SK-N-SH (cell line): ENCODE data around the gene RGPD4. TPM values are rescaled to one million over a fixed set of nuclear protein-coding genes. Genes with fewer than 3 reads are reported as not detected.

Source experiments
- CTCF ChIA-PET: fragments of 300-600, 350-600 bp; formaldehyde crosslinking; extraction: SDS; loops from one replicate; lab custom pipeline; 2021; lab: Yijun Ruan, JAX
- POLR2A ChIA-PET: fragments of 350-600 bp; sonication (Branson Sonifier 250); formaldehyde crosslinking; extraction: SDS; loops from one replicate; lab custom pipeline; 2020; ENCODE audit warnings: antibody characterized with exemption, inconsistent platforms; lab: Yijun Ruan, JAX
- DNase-seq: peaks from one replicate; pipeline ENCODE4 v3.0.0; 2012
- H2AFZ ChIP-seq: fragments of 200-600 bp; sonication (generic); 2 replicates; pipeline ENCODE4 v1.8.1; 2016; ENCODE audit warnings: antibody characterized with exemption, mild to moderate bottlenecking, low read depth
- H3F3A ChIP-seq: fragments of 200-600 bp; sonication (generic); replicated peaks from 2 replicates; pipeline ENCODE3; 2016; ENCODE audit warnings: antibody characterized with exemption, mild to moderate bottlenecking; ENCODE audit not compliant: insufficient read depth
- H3K27ac ChIP-seq, 2 experiments: fragments of 200-500 bp in 1 of 2; fragments of 200-600 bp in 1 of 2; sonication (Bioruptor generic) in 1 of 2; sonication (generic), shearing (Covaris generic) in 1 of 2; 2 replicates each; pipeline versions ENCODE4 v1.5.1 to v1.6.1; 2014 to 2016; ENCODE audit warnings: low read depth in 2 of 2, inconsistent platforms in 1 of 2, low read length in 1 of 2, mild to moderate bottlenecking in 1 of 2, mixed read lengths in 1 of 2
- H3K27me3 ChIP-seq: fragments of 200-600 bp; sonication (generic), shearing (Covaris generic); 2 replicates; pipeline ENCODE4 v1.6.1; 2016; ENCODE audit warnings: mixed run types; ENCODE audit not compliant: insufficient read depth
- H3K36me3 ChIP-seq, 2 experiments: fragments of 200-500 bp in 1 of 2; fragments of 200-600 bp in 1 of 2; sonication (Bioruptor generic) in 1 of 2; sonication (generic) in 1 of 2; replicated peaks in 1 of 2; 2 replicates each; pipeline versions ENCODE3 to v1.5.1; 2014 to 2016; ENCODE audit warnings: low read length in 1 of 2, mild to moderate bottlenecking in 1 of 2; ENCODE audit not compliant: insufficient read depth in 2 of 2, control insufficient read depth in 1 of 2
- H3K4me1 ChIP-seq, 2 experiments: fragments of 200-500 bp in 1 of 2; fragments of 200-600 bp in 1 of 2; sonication (Bioruptor generic) in 1 of 2; sonication (generic), shearing (Covaris generic) in 1 of 2; 2 replicates each; pipeline versions ENCODE4 v1.5.1 to v1.6.1; 2014 to 2016; ENCODE audit warnings: low read depth in 1 of 2, low read length in 1 of 2, mixed run types in 1 of 2; ENCODE audit not compliant: insufficient read depth in 2 of 2, control insufficient read depth in 1 of 2
- H3K4me2 ChIP-seq: fragments of 200-600 bp; sonication (generic), shearing (Covaris generic); 2 replicates; pipeline ENCODE4 v1.6.1; 2017; ENCODE audit warnings: mixed run types
- H3K4me3 ChIP-seq, 2 experiments: fragments of 200-500 bp in 1 of 2; fragments of 200-600 bp in 1 of 2; sonication (Bioruptor generic) in 1 of 2; sonication (generic), shearing (Covaris generic) in 1 of 2; 2 replicates each; pipeline versions ENCODE4 v1.5.1 to v1.8.1; 2014 to 2016; ENCODE audit warnings: low read depth in 2 of 2, inconsistent platforms in 1 of 2, low read length in 1 of 2, mild to moderate bottlenecking in 1 of 2, mixed read lengths in 1 of 2, moderate library complexity in 1 of 2
- H3K79me2 ChIP-seq: fragments of 200-600 bp; sonication (generic); 2 replicates; pipeline ENCODE4 v1.8.1; 2017; ENCODE audit warnings: mild to moderate bottlenecking; ENCODE audit not compliant: insufficient read depth
- H3K9ac ChIP-seq: fragments of 200-600 bp; sonication (generic); 2 replicates; pipeline ENCODE4 v1.6.1; 2017; ENCODE audit warnings: mixed run types
- H3K9me2 ChIP-seq: fragments of 200-600 bp; sonication (generic); 2 replicates; pipeline ENCODE4 v1.6.1; 2017; ENCODE audit warnings: mixed run types
- H3K9me3 ChIP-seq: fragments of 200-600 bp; sonication (generic); 2 replicates; pipeline ENCODE4 v1.6.1; 2017; ENCODE audit warnings: mixed run types, mild to moderate bottlenecking, moderate library complexity
- H4K20me1 ChIP-seq: fragments of 200-600 bp; sonication (generic); 2 replicates; pipeline ENCODE4 v1.6.1; 2017; ENCODE audit warnings: mild to moderate bottlenecking, mixed run types; ENCODE audit not compliant: insufficient read depth
- CTCF ChIP-seq: fragments of 200-600 bp; sonication (generic); IDR thresholded peaks from 2 replicates; pipeline ENCODE4 v1.6.1; 2017; ENCODE audit warnings: antibody characterized with exemption, mild to moderate bottlenecking, moderate library complexity
- ELF1 ChIP-seq: IDR thresholded peaks from 2 replicates; pipeline ENCODE4 v1.4.0; 2012
- EP300 ChIP-seq, 2 experiments: IDR thresholded peaks; 2 replicates each; pipeline versions ENCODE4 v1.4.0 to v1.6.1; 2012; ENCODE audit warnings: borderline replicate concordance in 1 of 2, low read depth in 1 of 2, low read length in 1 of 2
- EZH2phosphoT487 ChIP-seq: fragments of 200-600 bp; sonication (generic); IDR thresholded peaks from 2 replicates; pipeline ENCODE4 v1.6.1; 2017; ENCODE audit warnings: low read depth, mixed run types, mild to moderate bottlenecking, antibody characterized with exemption, moderate library complexity, borderline replicate concordance
- FOXJ3 ChIP-seq: sonication (generic); formaldehyde crosslinking; IDR thresholded peaks from 2 replicates; pipeline ENCODE4 v1.5.1; 2020; ENCODE audit warnings: mild to moderate bottlenecking, missing genetic modification reagents
- FOXM1 ChIP-seq: IDR thresholded peaks from 2 replicates; pipeline ENCODE4 v1.4.0; 2012; ENCODE audit warnings: low read depth, mild to moderate bottlenecking
- GABPA ChIP-seq: IDR thresholded peaks from 2 replicates; pipeline ENCODE4 v1.4.0; 2012; ENCODE audit warnings: low read depth, mild to moderate bottlenecking
- GATA2 ChIP-seq: sonication (generic); formaldehyde crosslinking; IDR thresholded peaks from 2 replicates; pipeline ENCODE4 v1.5.0; 2020; ENCODE audit warnings: mild to moderate bottlenecking, missing genetic modification reagents
- JUND ChIP-seq: IDR thresholded peaks from 2 replicates; pipeline ENCODE4 v1.4.0; 2012
- MXI1 ChIP-seq: IDR thresholded peaks from 2 replicates; pipeline ENCODE4 v1.6.1; 2012; ENCODE audit warnings: mild to moderate bottlenecking, low read depth, low read length, improper control_type of control experiment
- NFIC ChIP-seq: IDR thresholded peaks from 2 replicates; pipeline ENCODE4 v1.4.0; 2012; ENCODE audit warnings: borderline replicate concordance
- RAD21 ChIP-seq: IDR thresholded peaks from 2 replicates; pipeline ENCODE4 v1.6.1; 2012; ENCODE audit warnings: mild to moderate bottlenecking, low read length
- REST ChIP-seq: IDR thresholded peaks from 2 replicates; pipeline ENCODE4 v1.6.1; 2012; ENCODE audit warnings: mild to moderate bottlenecking, low read depth, low read length, moderate library complexity
- RFX5 ChIP-seq: IDR thresholded peaks from 2 replicates; pipeline ENCODE4 v1.6.1; 2012; ENCODE audit warnings: mild to moderate bottlenecking, improper control_type of control experiment, low read length
- SIN3A ChIP-seq: IDR thresholded peaks from 2 replicates; pipeline ENCODE4 v1.6.1; 2012; ENCODE audit warnings: low read depth, mild to moderate bottlenecking, low read length, moderate library complexity, borderline replicate concordance
- YY1 ChIP-seq: IDR thresholded peaks from 2 replicates; pipeline ENCODE4 v1.4.0; 2012; ENCODE audit warnings: low read depth, mild to moderate bottlenecking
- ZBTB33 ChIP-seq: IDR thresholded peaks from 2 replicates; pipeline ENCODE4 v1.4.0; 2012; ENCODE audit warnings: low read depth, borderline replicate concordance
- WGBS: methylation state at CpG from one replicate; pipeline ENCODE4 v1.1.6; 2017; ENCODE audit warnings: low lambda C conversion rate; 5-methylcytosine and 5-hydroxymethylcytosine counted together
- polyA plus RNA-seq, 3 experiments: library from polyadenylated mRNA; depleted of rRNA; stranded (reverse); fragments of >200 nt; gene quantifications; 2 replicates each; pipeline ENCODE4 v1.2.3, GENCODE V29; 2012
- TF ChIP-seq, protein P1 (sequence below): fragments of 150-350 bp; IDR thresholded peaks from 2 replicates; pipeline ENCODE4 v1.6.1; 2016; ENCODE audit warnings: mild to moderate bottlenecking, low read depth, low read length

Gene RGPD4
- polyA plus RNA-seq, 1 of the 3 experiments (the other 2 are of a cell fraction) = not detected

DNA sequence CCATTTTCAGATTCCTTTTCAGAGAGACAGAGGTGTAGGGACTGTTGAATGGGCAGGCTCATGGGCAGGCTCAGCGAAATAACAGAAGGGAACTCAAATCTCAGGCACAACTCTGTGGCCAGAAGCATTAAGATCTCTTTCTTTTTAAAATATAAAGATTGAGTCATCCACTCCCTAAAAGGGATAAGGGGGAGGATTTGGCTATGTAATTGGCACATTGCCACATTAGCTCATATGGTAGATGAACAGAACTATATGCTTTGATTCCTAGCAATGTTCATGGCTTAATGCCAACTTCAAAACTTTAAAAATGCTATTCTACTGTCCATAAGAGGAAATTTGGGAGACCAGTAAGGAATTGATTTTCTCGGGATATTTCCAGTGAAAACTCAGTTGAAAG lies 105.8 kb downstream of the RGPD4 start:
- Histone ChIP-seq H3K4me2 (no peak overlapping the region), H3K4me1 (no peaks in the 10 kb centered on the region; a peak in 2 of 4 replicates), H3F3A (no peaks in the 10 kb centered on the region), H3K36me3 (no peaks in the 10 kb centered on the region), H3K27me3 (no peaks in the 10 kb centered on the region), H3K9me2 (no peaks in the 10 kb centered on the region), H3K9ac (no peak overlapping the region), H2AFZ (no peak overlapping the region), H4K20me1 (no peaks in the 10 kb centered on the region), H3K4me3 (no peak overlapping the region), H3K27ac (no peak overlapping the region), H3K9me3 (no peaks in the 10 kb centered on the region), H3K79me2 (no peaks in the 10 kb centered on the region)
- no peak for DNase-seq
- POLR2A ChIA-PET = no interaction called here
- 42% methylated on average over 2 of the region's 2 CpGs for WGBS
- CTCF ChIA-PET = interaction anchor here (1.0 to 1.6 kb wide), 3 partner anchors 238 to 1294 kb away, joined by 3 to 4 read pairs (median 3); no protein-coding TSS in a partner anchor
- TF ChIP-seq YY1 (no peak), NFIC (peak; percentile 48)
- TF ChIP-seq, all 33 proteins: peak for 1

DNA sequence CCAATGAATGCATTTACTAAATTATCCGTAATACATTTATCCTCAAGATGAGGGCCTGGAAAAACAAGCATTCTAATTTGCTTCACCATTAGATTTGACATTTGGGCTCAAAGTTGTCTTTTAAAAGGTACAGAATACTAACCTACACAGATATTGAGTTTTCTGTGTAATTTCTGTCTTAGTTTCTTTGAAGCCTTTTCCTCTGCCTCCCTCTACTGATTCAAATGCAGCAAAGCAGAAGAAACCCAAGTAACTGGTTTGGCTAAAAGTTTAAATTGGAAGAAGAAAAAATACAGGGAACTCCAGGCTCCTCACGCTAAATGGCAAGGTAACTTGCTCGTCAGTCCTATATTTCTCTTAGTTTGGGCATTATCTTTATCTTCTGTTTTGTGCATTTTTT lies 106.3 kb downstream of the RGPD4 start:
- Histone ChIP-seq H3K9me2 (no peaks in the 10 kb centered on the region), H3F3A (no peaks in the 10 kb centered on the region), H4K20me1 (no peaks in the 10 kb centered on the region), H3K79me2 (no peaks in the 10 kb centered on the region), H3K9ac (no peak overlapping the region), H3K36me3 (no peaks in the 10 kb centered on the region), H2AFZ (no peak overlapping the region), H3K27ac (no peak overlapping the region), H3K4me1 (no peaks in the 10 kb centered on the region; a peak in 2 of 4 replicates), H3K27me3 (no peaks in the 10 kb centered on the region), H3K4me2 (no peak overlapping the region), H3K9me3 (no peaks in the 10 kb centered on the region), H3K4me3 (no peak overlapping the region; a peak in 1 of 4 replicates)
- POLR2A ChIA-PET = no interaction called here
- DNase-seq = no peak
- 55% methylated on average over 3 of the region's 3 CpGs for WGBS
- CTCF ChIA-PET = interaction anchor here (0.6 to 1.6 kb wide), 5 partner anchors 39 to 1295 kb away, joined by 3 to 5 read pairs (median 4); no protein-coding TSS in a partner anchor
- no peak for TF ChIP-seq FOXM1
- no peak for TF ChIP-seq ELF1
- no peak for TF ChIP-seq GABPA
- no peak for TF ChIP-seq EP300 (IDR thresholded peaks at IDR 0.05; ENCODE audit: borderline replicate concordance in 1 of 2, low read depth in 1 of 2, low read length in 1 of 2)
- TF ChIP-seq CTCF = peak; percentile 67
- no peak for TF ChIP-seq GATA2 (CRISPR knock-in tag)
- no peak for TF ChIP-seq EZH2phosphoT487
- no peak for TF ChIP-seq JUND
- TF ChIP-seq RAD21 = peak; percentile 76
- no peak for TF ChIP-seq REST
- TF ChIP-seq, protein P1, sequence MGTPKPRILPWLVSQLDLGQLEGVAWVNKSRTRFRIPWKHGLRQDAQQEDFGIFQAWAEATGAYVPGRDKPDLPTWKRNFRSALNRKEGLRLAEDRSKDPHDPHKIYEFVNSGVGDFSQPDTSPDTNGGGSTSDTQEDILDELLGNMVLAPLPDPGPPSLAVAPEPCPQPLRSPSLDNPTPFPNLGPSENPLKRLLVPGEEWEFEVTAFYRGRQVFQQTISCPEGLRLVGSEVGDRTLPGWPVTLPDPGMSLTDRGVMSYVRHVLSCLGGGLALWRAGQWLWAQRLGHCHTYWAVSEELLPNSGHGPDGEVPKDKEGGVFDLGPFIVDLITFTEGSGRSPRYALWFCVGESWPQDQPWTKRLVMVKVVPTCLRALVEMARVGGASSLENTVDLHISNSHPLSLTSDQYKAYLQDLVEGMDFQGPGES = no peak
- no peak for TF ChIP-seq MXI1
- TF ChIP-seq ZBTB33 = no peak
- no peak for TF ChIP-seq FOXJ3
- no peak for TF ChIP-seq SIN3A
- TF ChIP-seq NFIC = no peak; the same call in 1 of the 2 replicates
- TF ChIP-seq RFX5 = no peak
